ENCODE data around the gene RBP3.

RBP3 gene

DNA sequence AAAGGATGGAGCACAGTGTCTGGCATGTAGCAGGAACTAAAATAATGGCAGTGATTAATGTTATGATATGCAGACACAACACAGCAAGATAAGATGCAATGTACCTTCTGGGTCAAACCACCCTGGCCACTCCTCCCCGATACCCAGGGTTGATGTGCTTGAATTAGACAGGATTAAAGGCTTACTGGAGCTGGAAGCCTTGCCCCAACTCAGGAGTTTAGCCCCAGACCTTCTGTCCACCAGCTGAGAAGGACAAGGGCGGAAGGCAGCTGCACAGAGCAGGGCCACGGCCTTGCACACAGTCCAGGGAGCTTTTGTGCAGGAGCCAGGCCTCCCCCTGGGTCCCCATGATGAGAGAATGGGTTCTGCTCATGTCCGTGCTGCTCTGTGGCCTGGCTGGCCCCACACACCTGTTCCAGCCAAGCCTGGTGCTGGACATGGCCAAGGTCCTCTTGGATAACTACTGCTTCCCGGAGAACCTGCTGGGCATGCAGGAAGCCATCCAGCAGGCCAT, at the start of gene RBP3:
TSS of gene RBP3 (plus strand) at position 226 of the 514 bp plus-strand sequence. CDS start at position 348, 122 bp downstream.
- DNase-seq: no peak

GRCh38 chr10:47298715-47299114, 49.4 kb upstream of the RBP3 start:
- no peak for DNase-seq

GRCh38 chr10:47299611-47300428, 48.3 kb upstream of the RBP3 start, which contains the start of gene GDF10:
TSS of gene GDF10 (plus strand) at chr10:47300197. CDS start at chr10:47300652, 455 bp downstream.
- DNase-seq: no peak

DNA sequence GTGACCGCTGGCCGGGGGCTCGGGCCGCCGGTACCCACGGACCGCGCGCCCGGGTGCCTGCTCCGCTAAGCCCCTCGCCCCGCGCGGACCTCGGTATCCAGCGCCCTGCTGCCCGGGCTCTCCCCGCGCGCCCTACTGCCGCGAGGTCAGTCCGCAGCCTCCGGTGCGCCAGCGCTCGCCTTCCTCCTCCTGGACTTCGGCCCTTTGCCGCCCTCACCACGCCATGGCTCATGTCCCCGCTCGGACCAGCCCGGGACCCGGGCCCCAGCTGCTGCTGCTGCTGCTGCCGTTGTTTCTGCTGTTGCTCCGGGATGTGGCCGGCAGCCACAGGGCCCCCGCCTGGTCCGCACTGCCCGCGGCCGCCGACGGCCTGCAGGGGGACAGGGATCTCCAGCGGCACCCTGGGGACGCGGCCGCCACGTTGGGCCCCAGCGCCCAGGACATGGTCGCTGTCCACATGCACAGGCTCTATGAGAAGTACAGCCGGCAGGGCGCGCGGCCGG, 47.7 kb upstream of the RBP3 start:
- no peak for DNase-seq

- DNase-seq: no peak
These were observed 46.3 kb upstream of the RBP3 start for GRCh38 chr10:47301833-47302232.

GRCh38 chr10:47303105-47303504, 45.1 kb upstream of the RBP3 start:
- DNase-seq: no peak

- DNase-seq: no peak
These were observed 44.3 kb upstream of the RBP3 start for GRCh38 chr10:47303866-47304265.

DNA sequence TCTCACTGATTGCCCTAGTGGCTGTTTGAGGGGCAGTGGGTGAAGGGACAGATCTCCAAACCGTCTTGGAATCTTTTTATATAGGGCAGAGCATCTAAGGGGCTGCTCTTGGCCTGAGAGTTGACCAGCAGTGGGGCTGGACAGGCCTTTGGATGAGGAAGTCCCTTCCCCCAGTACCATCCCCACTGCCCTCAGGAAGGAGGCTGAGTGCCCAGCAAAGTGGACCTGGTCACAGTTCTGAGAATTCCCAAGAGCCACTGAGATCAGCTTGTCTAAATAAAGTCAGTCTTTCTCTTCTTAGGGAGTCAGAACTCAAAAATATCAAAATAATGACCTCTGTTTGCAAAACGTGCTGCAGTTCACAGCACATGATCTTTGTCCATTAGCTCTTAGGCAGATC, 42.6 kb upstream of the RBP3 start:
- DNase-seq: no peak

DNA sequence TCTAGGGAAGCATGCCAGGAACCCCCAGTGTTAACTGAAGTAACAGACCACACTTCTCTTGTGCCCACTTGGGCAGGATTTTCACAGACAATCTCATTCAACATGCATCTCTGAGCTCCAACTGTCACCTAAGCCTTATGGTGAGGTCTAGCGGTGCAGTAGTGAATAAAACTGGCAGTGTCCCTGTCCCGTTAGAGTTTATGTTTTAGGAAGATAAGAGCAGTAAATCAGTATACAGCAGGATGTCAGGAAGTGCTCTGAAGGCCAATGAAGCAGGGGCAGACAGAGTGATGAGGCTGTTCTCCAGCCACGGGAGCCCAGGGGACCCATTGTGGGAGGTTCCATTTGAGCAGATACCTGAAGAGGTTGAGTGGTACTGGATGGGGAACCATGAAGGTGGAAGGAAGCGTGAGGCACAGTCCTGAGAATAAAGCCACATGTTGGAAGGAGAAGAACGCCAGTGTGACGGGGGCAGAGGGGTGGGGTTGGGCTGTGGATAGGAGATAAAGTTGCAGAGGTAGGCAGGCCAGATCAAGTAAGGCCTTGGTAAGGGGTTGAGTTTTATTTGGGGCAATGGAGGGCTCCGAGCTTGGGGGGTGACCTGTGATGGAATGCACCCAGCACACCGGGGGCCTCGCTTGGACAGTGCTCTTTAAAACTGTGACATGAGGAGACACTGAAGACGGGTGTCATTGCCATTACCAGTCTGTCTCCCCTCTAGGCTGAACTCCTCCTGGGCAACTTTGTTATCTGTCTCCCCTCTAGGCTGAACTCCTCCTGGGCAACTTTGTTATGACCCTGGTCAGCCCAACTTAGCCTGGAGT, 41.6 kb upstream of the RBP3 start:
- DNase-seq: no peak

- DNase-seq: no peak
These were observed 40.8 kb upstream of the RBP3 start for GRCh38 chr10:47307381-47307780.

- DNase-seq: no peak
These were observed 39.4 kb upstream of the RBP3 start for GRCh38 chr10:47308775-47309174.

DNA sequence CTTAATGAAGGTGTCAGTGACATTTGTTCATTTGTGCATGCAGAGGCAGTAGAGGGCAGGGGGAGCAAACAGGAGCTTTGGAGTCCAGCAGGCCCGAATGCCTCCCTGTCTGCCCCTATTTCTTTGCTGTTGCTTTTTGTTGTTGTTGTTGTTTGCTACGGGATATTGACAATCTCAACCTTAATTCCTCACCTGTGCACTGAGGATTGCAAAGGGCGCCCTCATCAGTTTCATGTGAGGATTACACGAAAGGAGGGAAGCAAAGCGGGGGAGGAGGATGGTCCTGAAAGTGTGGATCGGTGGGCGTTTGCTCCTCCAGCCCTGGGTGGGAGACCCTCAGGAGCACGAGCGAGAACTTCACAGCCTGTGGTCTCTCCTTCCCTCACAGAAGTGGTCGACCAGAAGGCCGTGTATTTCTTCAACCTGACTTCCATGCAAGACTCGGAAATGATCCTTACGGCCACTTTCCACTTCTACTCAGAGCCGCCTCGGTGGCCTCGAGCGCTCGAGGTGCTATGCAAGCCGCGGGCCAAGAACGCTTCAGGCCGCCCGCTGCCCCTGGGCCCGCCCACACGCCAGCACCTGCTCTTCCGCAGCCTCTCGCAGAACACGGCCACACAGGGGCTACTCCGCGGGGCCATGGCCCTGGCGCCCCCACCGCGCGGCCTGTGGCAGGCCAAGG, 38.6 kb upstream of the RBP3 start:
- no peak for DNase-seq

DNA sequence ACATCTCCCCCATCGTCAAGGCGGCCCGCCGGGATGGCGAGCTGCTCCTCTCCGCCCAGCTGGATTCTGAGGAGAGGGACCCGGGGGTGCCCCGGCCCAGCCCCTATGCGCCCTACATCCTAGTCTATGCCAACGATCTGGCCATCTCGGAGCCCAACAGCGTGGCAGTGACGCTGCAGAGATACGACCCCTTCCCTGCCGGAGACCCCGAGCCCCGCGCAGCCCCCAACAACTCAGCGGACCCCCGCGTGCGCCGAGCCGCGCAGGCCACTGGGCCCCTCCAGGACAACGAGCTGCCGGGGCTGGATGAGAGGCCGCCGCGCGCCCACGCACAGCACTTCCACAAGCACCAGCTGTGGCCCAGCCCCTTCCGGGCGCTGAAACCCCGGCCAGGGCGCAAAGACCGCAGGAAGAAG, 38.1 kb upstream of the RBP3 start:
- DNase-seq: no peak

DNA sequence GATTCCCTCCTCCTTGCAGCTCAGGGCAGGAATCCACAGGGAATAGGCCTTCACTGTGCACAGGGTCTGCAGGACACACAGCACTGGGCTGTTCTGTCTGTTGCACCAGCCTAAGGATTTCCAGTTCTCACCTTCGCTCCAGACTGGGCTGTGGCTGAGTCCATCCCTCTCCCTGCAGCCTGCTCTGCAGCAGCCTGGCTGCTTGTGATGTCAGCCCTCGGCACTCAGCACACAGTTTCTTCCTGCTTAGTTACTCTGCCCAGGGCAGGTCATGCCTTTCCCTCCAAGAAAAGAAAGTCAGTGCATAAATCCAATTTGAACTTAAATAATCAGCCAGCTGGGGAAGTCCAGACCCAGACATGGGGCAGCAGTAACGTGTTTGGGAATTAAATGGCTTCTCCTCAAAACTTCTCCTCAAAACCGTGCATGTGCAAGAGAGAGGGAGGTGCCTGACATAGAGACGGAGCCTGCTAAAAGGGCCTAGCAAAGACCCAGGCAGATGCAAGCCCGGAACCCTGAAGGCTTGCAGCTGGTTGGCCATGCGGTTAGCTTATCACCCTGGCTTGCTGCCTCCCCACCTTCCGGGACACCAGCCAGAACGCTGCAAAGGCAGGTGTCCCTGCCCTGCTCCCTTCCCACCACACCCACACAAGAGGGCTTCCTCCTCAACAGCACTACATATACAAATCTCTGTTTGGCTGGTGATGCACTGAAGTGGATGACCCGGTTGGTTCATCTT, 36.8 kb upstream of the RBP3 start:
- DNase-seq: no peak

- DNase-seq: peak; percentile 2 to 47
These were observed 36.1 kb upstream of the RBP3 start for GRCh38 chr10:47311932-47312662.

GRCh38 chr10:47312663-47312995, 35.5 kb upstream of the RBP3 start:
- no peak for DNase-seq

DNA sequence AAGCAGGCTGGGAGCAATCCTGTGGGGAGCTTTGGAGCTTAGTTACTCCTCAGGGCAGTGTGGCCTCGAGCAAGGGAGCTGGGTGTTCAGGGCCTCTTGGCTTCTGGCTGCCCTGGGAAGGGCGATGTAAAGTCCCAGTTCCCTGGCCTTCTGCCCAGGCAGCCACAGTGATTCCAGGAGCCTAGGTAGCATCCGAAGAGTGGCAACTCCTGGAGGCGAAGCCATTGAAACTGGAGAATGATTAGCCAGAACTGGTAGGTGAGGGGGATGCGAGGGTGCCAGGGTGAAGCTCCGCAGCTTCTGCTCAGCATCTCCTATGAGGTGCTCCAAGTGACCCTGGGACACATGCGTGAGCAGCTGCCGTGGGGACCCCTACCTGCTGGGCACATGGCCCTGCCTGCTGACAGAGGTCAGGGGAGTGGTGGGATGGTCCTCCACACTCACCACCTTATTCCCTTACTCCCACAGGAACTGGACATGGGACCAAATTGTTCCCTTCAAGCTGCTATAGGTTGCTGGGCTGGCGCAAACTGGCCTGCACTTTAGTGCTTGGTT, 33.7 kb upstream of the RBP3 start:
- DNase-seq: no peak

DNA sequence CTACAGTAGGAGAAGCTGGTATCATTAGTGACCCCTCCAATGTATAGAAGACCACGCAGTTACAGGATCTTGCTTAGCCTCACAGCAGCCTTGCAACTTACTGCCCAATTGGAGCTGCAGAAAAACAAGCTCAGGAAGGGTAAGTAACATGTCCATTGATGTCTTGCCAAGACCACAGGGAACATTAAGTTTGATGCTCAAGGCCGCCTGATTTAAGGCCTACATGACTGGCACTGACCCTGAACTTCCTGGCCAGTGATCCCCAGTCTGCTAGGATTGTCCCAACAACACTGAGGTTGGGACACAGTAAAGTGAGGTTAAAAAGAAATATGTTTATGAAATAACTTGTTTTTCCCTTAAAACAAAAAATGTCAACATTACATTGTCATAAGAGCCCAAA, 32.7 kb upstream of the RBP3 start:
- no peak for DNase-seq

DNA sequence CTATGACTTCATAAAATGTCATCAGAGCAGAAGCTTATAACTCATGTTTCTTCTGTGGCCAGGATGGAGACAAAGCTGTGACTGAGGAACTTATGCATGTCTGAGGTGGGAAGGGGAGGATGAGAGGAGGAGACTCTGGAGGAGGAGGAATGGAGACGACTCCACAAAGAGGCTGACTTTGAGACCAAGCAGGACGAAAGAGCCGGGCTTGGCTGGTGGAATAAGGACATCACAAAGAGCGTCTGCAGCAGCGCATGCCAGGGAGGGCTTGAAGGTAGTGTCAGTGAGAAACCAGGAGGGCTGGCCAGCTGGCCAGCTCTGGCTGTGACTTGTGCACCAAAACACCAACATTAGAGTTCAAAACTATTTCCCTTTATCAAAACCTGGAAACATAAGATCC, 32.0 kb upstream of the RBP3 start:
- DNase-seq: no peak

- DNase-seq: no peak
These were observed 30.9 kb upstream of the RBP3 start for GRCh38 chr10:47317251-47317650.

GRCh38 chr10:47318706-47319105, 29.5 kb upstream of the RBP3 start:
- DNase-seq: peak in 1 of 2 experiments; percentile 1
